HG02588 (cell line): ENCODE measurements around the gene ZNF35.

Experiments
- ATAC-seq: cut with Tn5 transposase; IDR thresholded peaks from one replicate; pipeline ENCODE4 v1.9.1; 2021; ENCODE audit warnings: mild to moderate bottlenecking, moderate library complexity; ENCODE audit not compliant: unreplicated experiment

Gene ZNF35

GRCh38 chr3:44682182-44682896 is 33.8 kb downstream of the ZNF35 start:
- no peak for ATAC-seq

- ATAC-seq = peak; percentile 93
These were observed 36.7 kb downstream of the ZNF35 start for GRCh38 chr3:44685128-44685800.

GRCh38 chr3:44687898-44688297 is 39.4 kb downstream of the ZNF35 start:
- ATAC-seq = no peak
